Fibroblast of gingiva (primary cell): ENCODE results near the gene NPEPL1.

Experiments
- DNase-seq: peaks from one replicate; pipeline ENCODE4 v3.0.0-alpha.2; 2011; ENCODE audit warnings: low read depth

Gene NPEPL1

DNA sequence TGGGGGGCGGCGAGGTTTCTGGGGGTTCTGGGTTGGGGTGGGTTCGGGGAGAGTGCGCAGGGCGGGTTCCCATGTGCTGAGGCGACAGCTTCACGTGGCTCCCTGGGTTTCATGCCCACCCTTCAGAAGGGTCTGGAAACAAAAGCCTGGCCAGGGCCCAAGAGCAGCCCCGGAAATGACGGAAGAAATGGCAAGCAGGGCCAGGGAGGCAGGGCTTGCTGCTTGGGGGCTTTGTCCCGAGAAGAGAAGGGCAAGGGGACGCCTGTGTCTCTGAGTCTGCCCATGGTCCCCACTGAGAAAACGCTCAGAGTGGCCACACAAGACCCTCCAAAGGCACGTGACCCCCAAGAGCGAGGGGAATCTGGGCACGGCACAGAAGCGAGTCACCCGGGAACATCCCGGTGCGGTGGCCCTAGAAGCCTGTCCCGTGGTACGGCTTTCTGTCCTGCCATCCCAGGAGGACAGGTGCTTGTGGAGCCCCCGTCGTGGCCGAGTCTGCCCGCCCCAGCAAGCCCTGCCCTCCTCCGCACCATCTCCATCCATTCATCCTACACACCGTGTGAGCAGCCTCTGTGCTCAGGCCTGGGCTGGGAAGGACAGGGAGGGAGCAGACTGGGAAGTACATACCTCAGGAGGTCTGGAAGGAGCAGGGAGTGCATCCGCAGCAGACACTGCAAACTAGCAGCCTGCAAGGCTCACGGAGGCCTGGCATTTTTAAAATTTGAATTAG, 9.0 kb downstream of the NPEPL1 start:
- no peak for DNase-seq

GRCh38 chr20:58702161-58702510, 9.5 kb downstream of the NPEPL1 start:
- no peak for DNase-seq

DNA sequence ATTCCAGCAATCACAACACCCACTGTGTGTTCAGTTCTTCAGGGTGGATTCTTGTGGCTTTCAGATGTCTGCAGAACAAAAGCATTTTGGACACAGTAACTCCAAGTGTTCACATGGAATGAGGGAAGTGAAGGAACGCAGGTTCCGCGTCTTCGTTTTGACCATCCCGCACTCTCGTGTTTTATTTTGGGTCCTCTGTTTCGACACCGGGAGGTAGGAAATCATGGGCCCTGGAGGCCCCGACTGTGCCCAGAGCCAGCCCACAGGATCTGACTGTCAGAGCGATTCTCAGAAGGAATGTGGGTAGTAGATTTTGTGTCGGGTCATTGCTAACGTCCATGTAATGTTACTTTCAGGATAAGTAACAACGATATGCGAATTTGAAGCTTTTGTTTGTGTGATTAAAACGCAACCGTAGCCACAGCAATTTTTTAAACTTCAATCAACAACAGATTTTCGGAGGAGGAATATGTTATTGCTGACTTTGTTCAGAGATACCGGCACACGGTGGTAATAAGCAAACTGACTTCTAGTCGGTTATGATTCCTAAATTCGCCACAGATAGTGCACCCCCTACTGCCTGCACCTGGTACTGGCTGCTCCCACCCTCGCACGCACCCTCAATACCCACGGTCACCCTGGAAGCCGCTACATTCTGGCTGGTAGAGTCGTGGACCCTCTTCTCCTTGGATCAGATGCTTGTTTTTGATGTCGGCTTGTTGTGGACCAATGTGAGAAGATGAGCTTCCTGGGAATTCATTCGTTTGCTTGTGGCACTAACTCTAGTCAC, 10.5 kb downstream of the NPEPL1 start:
- no peak for DNase-seq

DNA sequence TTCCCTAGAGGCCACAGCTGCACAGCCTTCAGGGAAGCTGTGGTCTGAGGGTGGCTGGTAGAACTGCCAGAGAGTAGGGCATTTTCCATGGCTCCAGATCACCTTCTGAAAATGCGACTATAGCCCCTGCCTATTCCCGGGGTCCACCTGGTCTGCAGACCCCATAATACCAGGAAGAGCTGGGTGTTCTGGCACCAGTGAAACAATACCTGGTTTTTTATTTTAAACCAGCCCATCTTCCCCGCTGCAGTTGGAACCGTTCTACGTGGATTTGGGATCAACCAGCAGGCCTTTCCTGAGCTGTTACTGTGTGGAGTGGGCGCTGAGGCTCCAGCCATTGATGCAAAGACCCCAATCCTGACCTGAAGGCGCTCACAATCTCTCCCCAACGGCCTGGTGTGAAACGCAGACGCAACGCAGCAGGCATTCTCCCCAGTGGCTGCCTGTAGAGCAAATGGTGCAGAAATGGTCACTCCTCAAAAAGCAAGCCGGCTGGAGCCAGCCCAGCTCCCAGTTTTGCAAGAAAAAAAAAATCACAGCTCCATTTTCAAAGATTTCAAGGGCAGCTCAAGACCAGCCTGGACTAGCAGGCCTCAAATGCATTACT, 11.3 kb downstream of the NPEPL1 start:
- no peak for DNase-seq

- no peak for DNase-seq
Measured at GRCh38 chr20:58705208-58705926, 12.8 kb downstream of the NPEPL1 start.

DNA sequence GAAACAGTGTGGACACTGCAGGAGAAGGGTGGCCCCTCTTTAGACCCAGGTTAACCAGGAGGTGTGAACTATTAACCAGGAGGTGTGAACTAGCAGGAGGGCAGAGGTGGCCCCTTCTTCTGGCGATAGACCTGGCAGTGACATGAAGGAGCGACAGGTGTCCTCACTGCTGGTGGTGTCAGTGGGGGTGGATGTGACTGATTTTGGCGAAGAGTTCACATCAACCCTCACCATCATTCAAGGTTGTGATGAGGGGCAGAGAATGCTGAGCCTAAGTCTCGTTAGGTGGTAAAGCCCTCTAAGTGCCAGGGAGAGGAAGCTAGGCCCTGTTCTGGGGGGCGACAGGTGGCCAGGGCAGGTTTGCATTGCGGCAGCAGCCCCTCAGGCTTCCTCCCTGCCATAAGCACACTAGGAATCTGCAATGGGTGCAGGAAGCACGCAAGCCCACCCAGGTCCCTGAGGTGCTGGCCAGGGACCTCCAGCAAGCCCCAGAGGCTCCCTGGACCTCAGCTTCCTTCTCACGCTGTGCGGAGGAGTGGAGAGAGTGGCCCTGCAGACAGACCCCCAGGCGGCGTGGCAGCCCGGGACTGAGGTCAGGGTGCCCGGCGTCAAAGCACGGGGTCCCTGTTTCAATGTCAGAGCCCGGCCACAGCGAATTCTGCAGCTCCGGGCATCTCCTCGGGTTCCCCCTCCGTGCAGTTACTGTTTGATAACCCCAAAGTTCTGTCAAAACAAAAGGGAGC, 13.7 kb downstream of the NPEPL1 start:
- DNase-seq = no peak

DNA sequence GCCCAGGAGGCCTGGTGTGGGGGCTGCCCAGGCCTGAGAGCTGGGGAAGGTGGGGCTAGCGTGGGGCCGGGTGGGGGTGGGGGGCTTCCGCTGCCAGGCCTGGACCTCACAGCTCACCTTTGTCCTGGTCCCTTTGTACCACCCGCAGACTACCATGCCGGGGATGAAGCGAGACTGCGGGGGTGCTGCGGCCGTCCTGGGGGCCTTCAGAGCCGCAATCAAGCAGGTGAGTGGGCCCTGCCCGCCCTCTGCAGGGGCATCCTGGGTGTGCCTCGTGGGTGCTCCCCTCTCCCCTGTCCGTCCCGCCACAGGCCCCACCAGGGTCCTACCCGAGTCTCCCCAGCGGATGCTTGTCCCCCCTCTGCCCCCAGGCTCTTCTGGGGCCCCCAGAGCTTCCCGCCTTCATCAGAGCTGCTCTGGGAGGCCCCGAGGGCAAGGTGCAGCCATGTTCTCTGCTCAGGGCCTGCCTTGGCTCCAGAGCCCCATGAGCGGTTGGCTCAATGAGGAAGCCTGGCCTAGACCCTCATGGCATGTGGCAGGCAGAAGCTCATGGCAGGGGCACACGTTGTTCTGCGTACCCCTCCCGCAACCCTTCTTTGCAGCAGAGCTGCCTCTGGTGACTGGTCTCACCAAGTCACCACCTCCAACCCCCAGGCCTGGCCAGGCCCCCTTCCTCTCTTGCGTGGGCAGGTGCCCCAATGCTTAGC, 14.5 kb downstream of the NPEPL1 start:
- no peak for DNase-seq

GRCh38 chr20:58707770-58708169, 15.2 kb downstream of the NPEPL1 start:
- no peak for DNase-seq

DNA sequence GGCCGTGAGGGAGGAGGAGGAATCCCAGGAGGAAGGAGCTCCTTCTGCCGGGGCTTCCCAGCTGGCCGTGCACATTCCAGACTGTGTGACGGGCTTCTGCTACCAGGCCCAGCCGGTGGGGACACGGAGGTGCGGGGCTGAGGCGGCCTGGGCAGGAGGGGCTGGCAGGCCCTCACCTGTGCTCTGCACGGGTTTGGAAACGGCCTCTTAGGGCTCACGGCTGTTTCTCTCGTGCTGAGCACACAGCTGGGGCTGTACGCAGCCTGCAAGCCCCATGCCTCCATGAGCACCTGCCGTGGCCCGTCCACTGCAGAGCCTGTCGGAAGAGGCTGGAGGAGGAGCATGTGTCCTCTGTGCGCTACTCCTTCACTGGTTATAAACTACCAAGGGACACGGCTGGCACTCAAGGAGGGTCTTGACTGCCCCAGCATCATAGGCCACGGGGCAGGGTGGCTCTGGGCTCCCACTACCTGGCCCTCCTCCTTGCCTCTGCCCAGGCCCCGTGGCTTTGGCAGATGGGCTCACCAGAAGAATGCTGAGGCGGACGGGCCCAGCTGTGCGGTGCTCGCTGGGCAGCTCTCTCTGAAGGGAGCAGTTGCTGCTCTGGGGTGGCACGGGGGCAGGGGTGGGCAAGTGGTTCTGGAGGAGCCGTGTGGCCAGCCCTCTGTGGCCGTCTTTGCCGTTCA, 15.8 kb downstream of the NPEPL1 start:
- DNase-seq = no peak

GRCh38 chr20:58709013-58709702, 16.6 kb downstream of the NPEPL1 start:
- no peak for DNase-seq

- DNase-seq = no peak
Measured at GRCh38 chr20:58709703-58710039, 17.1 kb downstream of the NPEPL1 start.

DNA sequence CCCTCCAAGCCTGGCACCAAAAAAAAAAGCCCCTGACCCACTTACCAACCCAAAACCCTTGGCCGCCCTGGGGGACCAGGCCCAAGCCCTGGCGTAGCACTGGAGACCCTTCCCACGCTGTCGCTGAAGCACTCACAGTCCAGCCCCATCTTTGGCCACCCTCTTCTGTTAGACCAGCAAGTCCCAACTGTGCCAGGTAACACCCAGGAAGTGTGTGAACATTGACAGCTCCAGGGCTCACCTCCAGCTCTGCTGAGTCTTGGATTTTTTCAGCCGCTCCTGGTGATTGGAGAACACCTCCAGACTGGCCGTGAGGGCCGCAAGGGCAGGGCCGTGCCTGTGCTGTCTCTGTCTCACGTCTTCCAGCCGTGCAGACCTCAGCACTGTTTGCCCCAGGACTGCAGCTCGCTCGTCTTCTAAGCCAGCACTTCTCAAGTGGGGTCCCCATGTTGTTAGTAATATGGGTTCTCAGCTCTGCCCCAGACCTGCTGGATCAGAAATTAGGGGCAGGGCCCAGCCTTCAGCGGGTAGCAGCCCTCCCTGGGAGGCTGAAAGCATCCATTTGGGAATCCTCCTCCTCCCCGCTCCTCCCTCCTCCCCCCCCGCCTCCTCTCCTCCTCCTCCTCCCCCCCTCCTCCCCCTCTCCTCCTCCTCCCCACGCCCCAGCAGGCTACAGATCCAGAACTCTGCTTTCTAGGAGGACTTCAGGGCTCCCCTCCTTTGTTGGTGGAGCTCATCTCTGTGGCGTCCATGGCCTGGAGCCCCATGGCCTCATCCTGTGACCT, 18.1 kb downstream of the NPEPL1 start:
- DNase-seq = no peak

DNA sequence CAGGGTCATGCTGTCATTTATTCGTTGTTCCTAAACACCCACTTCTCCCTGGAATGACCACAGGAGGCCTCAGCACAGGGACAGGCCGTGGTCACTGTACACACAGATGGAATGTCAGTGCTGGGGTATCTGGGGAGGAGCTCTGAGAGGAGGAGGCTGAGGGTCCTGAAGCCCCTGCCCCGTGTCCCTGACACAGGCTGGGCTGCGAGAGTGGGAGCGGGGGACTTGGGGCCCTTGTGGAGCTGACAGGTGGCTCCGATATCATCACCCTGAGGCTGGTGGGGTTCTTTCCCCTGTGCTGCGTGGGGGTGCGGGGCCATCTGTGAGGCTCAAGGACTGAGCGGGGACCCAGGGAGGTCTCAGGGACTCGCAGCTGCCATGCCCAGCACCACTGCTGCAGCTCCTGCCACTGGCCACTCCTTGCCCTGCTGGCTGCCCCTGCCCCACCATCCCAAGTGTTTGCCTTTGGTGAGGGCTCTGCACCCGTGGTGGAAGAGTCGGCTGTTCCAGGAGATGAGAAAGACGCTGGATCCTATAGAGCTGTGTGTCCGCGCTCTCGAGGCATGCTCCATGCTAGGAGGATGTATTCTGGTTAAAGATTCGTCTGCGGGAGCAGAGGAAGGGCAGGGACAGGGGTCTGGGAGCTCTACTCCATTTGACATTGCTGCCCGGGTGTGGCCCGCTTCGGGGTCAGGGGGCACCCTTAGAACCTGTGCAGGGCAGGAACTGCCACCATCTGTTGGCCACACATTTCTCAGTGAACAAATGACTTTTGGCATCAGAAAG, 18.9 kb downstream of the NPEPL1 start:
- DNase-seq = no peak

- DNase-seq = no peak
Measured at GRCh38 chr20:58712151-58712791, 19.7 kb downstream of the NPEPL1 start.

DNA sequence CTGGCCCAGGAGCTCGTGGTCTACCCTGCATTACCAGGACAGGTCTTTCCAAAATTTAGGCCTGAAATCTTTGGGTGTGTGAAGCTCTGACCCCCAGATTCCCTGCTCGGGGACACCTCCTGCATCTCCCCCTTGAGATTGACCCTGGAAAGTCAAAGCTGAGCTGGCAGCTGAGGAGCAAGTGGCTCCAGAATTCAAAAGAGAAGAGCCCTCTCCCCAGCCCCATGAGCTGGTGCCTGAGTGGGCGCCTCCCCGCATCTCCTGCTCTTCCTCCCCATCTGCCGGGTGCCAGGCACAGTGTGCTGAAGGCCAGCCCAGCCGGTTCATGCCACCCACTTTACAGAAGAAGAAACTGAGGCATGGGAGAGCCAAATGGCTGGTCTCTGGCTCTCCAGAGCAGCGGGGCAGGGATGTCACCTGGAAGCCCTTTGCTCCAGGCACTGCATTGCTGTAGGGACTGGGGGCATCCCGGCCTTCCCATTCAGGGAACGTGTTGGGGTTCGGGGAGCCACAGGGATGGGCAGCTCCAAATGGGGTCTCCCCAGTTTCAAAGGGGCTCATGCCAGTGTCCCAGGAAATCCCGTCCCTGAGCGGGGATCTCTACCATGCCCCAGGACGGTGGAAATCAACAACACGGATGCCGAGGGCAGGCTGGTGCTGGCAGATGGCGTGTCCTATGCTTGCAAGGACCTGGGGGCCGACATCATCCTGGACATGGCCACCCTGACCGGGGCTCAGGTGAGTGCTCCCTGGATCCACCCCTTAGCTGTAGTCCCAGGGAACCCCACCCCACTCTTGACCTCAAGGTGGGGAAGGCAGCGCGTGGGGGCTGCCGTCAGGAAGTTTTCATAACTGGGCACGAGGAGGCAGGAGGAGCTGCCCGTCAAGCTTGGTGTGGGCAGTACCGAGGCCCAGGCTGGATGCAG, 20.5 kb downstream of the NPEPL1 start:
- no peak for DNase-seq

- DNase-seq = no peak
Measured at GRCh38 chr20:58713801-58714339, 21.3 kb downstream of the NPEPL1 start.
